ENCODE measurements around the gene KTN1. TPM values are rescaled to one million over a fixed set of nuclear protein-coding genes. Genes with fewer than 3 reads are reported as not detected.

KTN1 gene
- total RNA-seq, 4 donors from 2014 or later, result 114 to 165 (median 139) TPM

GRCh38 chr14:55717621-55718020 is 137.6 kb downstream of the KTN1 start:
- DNase-seq (ENCODE audit: low spot score) (no peak), ATAC-seq (ENCODE audit: low FRiP score) (no peak)
- TF ChIP-seq CTCF (IDR thresholded peaks at IDR 0.05), result no peak

GRCh38 chr14:55718551-55718950 is 138.5 kb downstream of the KTN1 start:
- TF ChIP-seq CTCF (IDR thresholded peaks at IDR 0.05), result no peak
- ATAC-seq (ENCODE audit: low FRiP score), result no peak
- no peak for DNase-seq (ENCODE audit: low spot score)

GRCh38 chr14:55720796-55721195 is 140.8 kb downstream of the KTN1 start:
- ATAC-seq (ENCODE audit: low FRiP score), result no peak

GRCh38 chr14:55721353-55721752 is 141.3 kb downstream of the KTN1 start:
- DNase-seq (ENCODE audit: low spot score) (no peak), ATAC-seq (ENCODE audit: low FRiP score) (no peak)
- TF ChIP-seq CTCF (IDR thresholded peaks at IDR 0.05), result no peak

More at GRCh38 chr14:55720796-55721195, 140.8 kb downstream of the KTN1 start:
- no peak for DNase-seq (ENCODE audit: low spot score)
- TF ChIP-seq CTCF (IDR thresholded peaks at IDR 0.05), result no peak

- ATAC-seq (ENCODE audit: low FRiP score), result no peak
- no peak for TF ChIP-seq CTCF (IDR thresholded peaks at IDR 0.05)
- no peak for DNase-seq (ENCODE audit: low spot score)
Observed at GRCh38 chr14:55722054-55722453, 142.0 kb downstream of the KTN1 start.

GRCh38 chr14:55724736-55725135 is 144.7 kb downstream of the KTN1 start:
- no peak for ATAC-seq (ENCODE audit: low FRiP score)
- no peak for DNase-seq (ENCODE audit: low spot score)
- TF ChIP-seq CTCF (IDR thresholded peaks at IDR 0.05), result no peak

GRCh38 chr14:55730592-55731310 is 150.7 kb downstream of the KTN1 start:
- TF ChIP-seq CTCF (IDR thresholded peaks at IDR 0.05), result no peak
- DNase-seq (ENCODE audit: low spot score) (no peak), ATAC-seq (ENCODE audit: low FRiP score) (no peak)

Data from omental fat pad (tissue), 4 donors.